H1 (cell line): Measurements from ENCODE around the gene XRN2. TPM values are rescaled to one million over a fixed set of nuclear protein-coding genes. Genes with fewer than 3 reads are reported as not detected.

ENCODE experiments used
- CTCF ChIA-PET: fragments of 300-600 bp; sonication (Branson Sonifier 250); formaldehyde crosslinking; loops from one replicate; lab custom pipeline; 2021; ENCODE audit not compliant: partially characterized antibody; lab: Charles Lee
- POLR2A ChIA-PET: fragments of 300-600 bp; sonication (Branson Sonifier 250); formaldehyde crosslinking; loops from one replicate; lab custom pipeline; 2021; ENCODE audit warnings: inconsistent platforms; ENCODE audit not compliant: partially characterized antibody; lab: Charles Lee
- DNase-seq, 2 experiments: peaks; one replicate each; pipeline versions ENCODE4 v3.0.0 to v3.0.0-alpha.2; 2010 to 2022; ENCODE audit warnings: low spot score in 2 of 2, low read depth in 1 of 2, mixed read lengths in 1 of 2
- FAIRE-seq: peaks from 2 replicates; lab custom pipeline; 2011; peaks lifted over from hg19 to GRCh38; lab: Jason Lieb, UNC
- H2AFZ ChIP-seq: 2 replicates; pipeline ENCODE4 v1.8.1; 2012; ENCODE audit warnings: low read length, inconsistent platforms
- H2AK5ac ChIP-seq: 2 replicates; pipeline ENCODE4 v1.6.1; 2013; ENCODE audit warnings: low read depth, low read length
- H2BK120ac ChIP-seq: replicated peaks from 2 replicates; pipeline ENCODE3; 2013; ENCODE audit warnings: low read depth, low read length, inconsistent platforms
- H2BK12ac ChIP-seq: 2 replicates; pipeline ENCODE4 v1.6.1; 2013; ENCODE audit warnings: low read depth, low read length
- H2BK15ac ChIP-seq: 2 replicates; pipeline ENCODE4 v1.6.1; 2013; ENCODE audit warnings: low read length
- H2BK20ac ChIP-seq: 2 replicates; pipeline ENCODE4 v1.6.1; 2013; ENCODE audit warnings: low read length
- H2BK5ac ChIP-seq: 2 replicates; pipeline ENCODE4 v1.6.1; 2013; ENCODE audit warnings: low read depth, low read length
- H3K14ac ChIP-seq: 2 replicates; pipeline ENCODE4 v1.6.1; 2013; ENCODE audit warnings: inconsistent platforms; ENCODE audit not compliant: insufficient read length
- H3K18ac ChIP-seq: 2 replicates; pipeline ENCODE4 v1.6.1; 2013; ENCODE audit warnings: low read length; ENCODE audit errors: extremely low read depth
- H3K23ac ChIP-seq: 2 replicates; pipeline ENCODE4 v1.6.1; 2013; ENCODE audit warnings: inconsistent platforms; ENCODE audit not compliant: insufficient read length
- H3K23me2 ChIP-seq: 2 replicates; pipeline ENCODE4 v1.6.1; 2013; ENCODE audit warnings: low read depth, low read length
- H3K27ac ChIP-seq: 2 replicates; pipeline ENCODE4 v1.6.1; 2011; ENCODE audit warnings: low read depth, low read length, inconsistent platforms
- H3K27me3 ChIP-seq, 4 experiments: replicated peaks in 1 of 4; 1 replicate in 1 of 4; 2 replicates in 3 of 4; pipeline versions ENCODE4 v1.6.1 to v1.8.1; 2011 to 2013; ENCODE audit warnings: low read length in 3 of 4, mild to moderate bottlenecking in 3 of 4, inconsistent platforms in 2 of 4, mixed read lengths in 2 of 4, moderate library complexity in 1 of 4; ENCODE audit not compliant: control insufficient read depth in 3 of 4, insufficient read depth in 3 of 4; ENCODE audit errors: extremely low read depth in 1 of 4
- H3K36me3 ChIP-seq, 4 experiments: 2 replicates each; pipeline versions ENCODE4 v1.6.1 to v1.8.1; 2011 to 2013; ENCODE audit warnings: mild to moderate bottlenecking in 4 of 4, low read length in 3 of 4, moderate library complexity in 2 of 4, control low read depth in 1 of 4, inconsistent platforms in 1 of 4; ENCODE audit not compliant: insufficient read depth in 4 of 4, control insufficient read depth in 2 of 4
- H3K4ac ChIP-seq: replicated peaks from 2 replicates; pipeline ENCODE3; 2013; ENCODE audit warnings: low read length, low read depth, mixed read lengths, inconsistent platforms; ENCODE audit not compliant: insufficient read length
- H3K4me1 ChIP-seq, 4 experiments: replicated peaks in 1 of 4; 1 replicate in 1 of 4; 2 replicates in 3 of 4; pipeline versions ENCODE4 v1.6.1 to v1.8.1; 2011 to 2013; ENCODE audit warnings: low read length in 3 of 4, inconsistent platforms in 2 of 4, mixed read lengths in 1 of 4; ENCODE audit not compliant: insufficient read depth in 4 of 4, control insufficient read depth in 3 of 4
- H3K4me2 ChIP-seq, 2 experiments: 2 replicates each; pipeline versions ENCODE4 v1.6.1 to v1.8.1; 2011 to 2013; ENCODE audit warnings: low read depth in 2 of 2, low read length in 2 of 2, control low read depth in 1 of 2, inconsistent platforms in 1 of 2, mild to moderate bottlenecking in 1 of 2; ENCODE audit not compliant: insufficient read depth in 1 of 2
- H3K4me3 ChIP-seq, 4 experiments: fragments of 200-600, 300-600 bp in 1 of 4; sonication (generic), shearing (Covaris generic), sonication (Bioruptor Twin) in 1 of 4; 2 replicates each; pipeline versions ENCODE4 v1.5.1 to v1.8.1; 2011 to 2016; ENCODE audit warnings: low read length in 4 of 4, low read depth in 3 of 4, control low read depth in 2 of 4, inconsistent platforms in 2 of 4, mild to moderate bottlenecking in 2 of 4, mixed read lengths in 1 of 4, moderate library complexity in 1 of 4; ENCODE audit not compliant: insufficient read depth in 2 of 4; ENCODE audit errors: extremely low read depth in 1 of 4
- H3K56ac ChIP-seq: replicated peaks from 2 replicates; pipeline ENCODE3; 2013; ENCODE audit warnings: low read depth, mild to moderate bottlenecking, mixed read lengths, low read length, inconsistent platforms; ENCODE audit not compliant: insufficient read length
- H3K79me1 ChIP-seq: 2 replicates; pipeline ENCODE4 v1.6.1; 2013; ENCODE audit warnings: low read depth, low read length, control low read depth
- H3K79me2 ChIP-seq, 2 experiments: 2 replicates each; pipeline versions ENCODE4 v1.6.1 to v1.8.1; 2012 to 2013; ENCODE audit warnings: low read length in 2 of 2, mild to moderate bottlenecking in 2 of 2, inconsistent platforms in 1 of 2; ENCODE audit not compliant: insufficient read depth in 2 of 2, control insufficient read depth in 1 of 2
- H3K9ac ChIP-seq, 4 experiments: replicated peaks in 1 of 4; 1 replicate in 1 of 4; 2 replicates in 3 of 4; pipeline versions ENCODE4 v1.6.1 to v1.8.1; 2011 to 2013; ENCODE audit warnings: low read depth in 3 of 4, low read length in 3 of 4, control low read depth in 2 of 4, mild to moderate bottlenecking in 2 of 4, moderate library complexity in 2 of 4, inconsistent platforms in 1 of 4; ENCODE audit errors: extremely low read depth in 1 of 4
- H3K9me3 ChIP-seq, 2 experiments: 2 replicates each; pipeline versions ENCODE4 v1.6.1 to v1.8.1; 2012 to 2013; ENCODE audit warnings: mild to moderate bottlenecking in 2 of 2, moderate library complexity in 2 of 2, control low read depth in 1 of 2, inconsistent platforms in 1 of 2, low read depth in 1 of 2, low read length in 1 of 2, mixed read lengths in 1 of 2; ENCODE audit not compliant: insufficient read depth in 2 of 2
- H4K20me1 ChIP-seq, 2 experiments: replicated peaks in 1 of 2; 2 replicates each; pipeline versions ENCODE3 to v1.8.1; 2011 to 2013; ENCODE audit warnings: inconsistent platforms in 2 of 2, low read length in 2 of 2, mild to moderate bottlenecking in 1 of 2; ENCODE audit not compliant: insufficient read depth in 2 of 2, control insufficient read depth in 1 of 2
- H4K5ac ChIP-seq: 2 replicates; pipeline ENCODE4 v1.6.1; 2013; ENCODE audit warnings: low read length, low read depth, mixed read lengths, inconsistent platforms; ENCODE audit not compliant: insufficient read length
- H4K8ac ChIP-seq: 2 replicates; pipeline ENCODE4 v1.8.0; 2013; ENCODE audit warnings: mild to moderate bottlenecking, moderate library complexity, low read length, inconsistent platforms; ENCODE audit not compliant: insufficient read depth; ENCODE audit errors: extremely low read depth
- H4K91ac ChIP-seq: replicated peaks from 2 replicates; pipeline ENCODE3; 2013; ENCODE audit warnings: low read length, mixed read lengths, inconsistent platforms; ENCODE audit not compliant: insufficient read length
- EGR1 ChIP-seq: IDR thresholded peaks from 2 replicates; pipeline ENCODE4 v1.6.1; 2011; ENCODE audit warnings: low read depth, low read length, borderline replicate concordance
- SAP30 ChIP-seq: fragments of 300-600 bp; sonication (generic); IDR thresholded peaks from 2 replicates; pipeline ENCODE4 v1.7.1; 2012; ENCODE audit warnings: low read length, moderate library complexity, mild to moderate bottlenecking, inconsistent platforms; ENCODE audit not compliant: insufficient read depth, insufficient replicate concordance
- SRF ChIP-seq: IDR thresholded peaks from 2 replicates; pipeline ENCODE4 v1.6.1; 2011; ENCODE audit warnings: mild to moderate bottlenecking, low read depth, low read length, moderate library complexity
- WGBS, 2 experiments: shearing (Covaris generic) in 1 of 2; methylation state at CpG; one replicate each; pipeline versions ENCODE4 v1.1.6 to v1.1.7; 2013 to 2015; ENCODE audit warnings: low lambda C conversion rate in 2 of 2, mixed read lengths in 2 of 2, inconsistent platforms in 1 of 2, low coverage in 1 of 2, missing lambda C conversion rate in 1 of 2; ENCODE audit not compliant: insufficient replicate concordance in 2 of 2, insufficient coverage in 1 of 2, insufficient read length in 1 of 2; ENCODE audit errors: extremely low coverage in 1 of 2, missing lambda C conversion rate in 1 of 2; 5-methylcytosine and 5-hydroxymethylcytosine counted together
- polyA plus RNA-seq, 7 experiments: library from polyadenylated mRNA; depleted of rRNA in 3 of 7; stranded (reverse) in 5 of 7; unstranded in 2 of 7; fragments of >200 nt in 5 of 7; fragments of 200-250 nt in 2 of 7; gene quantifications; 1 replicate in 5 of 7; 2 replicates in 1 of 7; 4 replicates in 1 of 7; pipeline versions ENCODE4 v1.2.1 to v1.2.3, GENCODE V29; 2011 to 2013; ENCODE audit warnings: missing spikeins in 2 of 7, mixed read lengths in 2 of 7
- total RNA-seq: library from RNA; stranded (reverse); fragmentation: NEBNext Ultra II Directional; extraction: Animal tissue kit (Norgen Biotek cat#: 25700); gene quantifications from 2 replicates; pipeline ENCODE4 v1.2.1, GENCODE V29; 2021

Gene XRN2
- total and polyA plus RNA-seq, 2 of the 8 experiments (the other 6 are each of a cell fraction or from before 2014, with no cell fraction given): 60.3 to 139 TPM

DNA sequence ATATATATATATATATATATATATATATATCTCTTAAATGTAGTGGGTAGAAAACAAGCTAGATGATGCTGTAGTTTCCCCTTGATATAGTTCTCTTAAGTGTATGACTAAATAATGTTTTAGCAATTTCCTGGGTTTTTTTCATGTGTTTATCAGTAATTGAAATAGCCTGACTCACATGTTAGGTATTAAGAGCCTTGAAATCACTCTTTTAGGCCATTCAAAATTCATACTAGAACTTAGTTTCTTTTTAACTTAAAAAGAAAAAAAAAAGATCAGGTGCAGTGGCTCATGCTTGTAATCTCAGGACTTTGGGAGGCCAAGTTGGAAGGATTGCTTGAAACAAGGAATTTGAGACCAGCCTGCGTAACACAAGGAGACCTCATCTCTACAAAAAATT lies 50.1 kb downstream of the XRN2 start:
- Histone ChIP-seq H3K27me3 (no peaks in the 10 kb centered on the region), H3K4me1 (no peaks in the 10 kb centered on the region), H3K79me2 (0 out of 4 replicates have a peak, but pooled peaks cover 0 to 3% of the 10 kb centered on the region in 2 experiments), H3K79me1 (no peaks in the 10 kb centered on the region), H2BK15ac (no peak overlapping the region), H2AFZ (no peak overlapping the region), H2BK120ac (no peak overlapping the region), H3K36me3 (peaks cover 10 to 62% (median 29%) of the 10 kb centered on the region in 4 experiments), H4K20me1 (no peaks in the 10 kb centered on the region), H3K56ac (no peak overlapping the region), H4K91ac (no peak overlapping the region), H2AK5ac (no peak overlapping the region), H2BK12ac (no peak overlapping the region), H3K23me2 (no peaks in the 10 kb centered on the region), H3K9me3 (no peaks in the 10 kb centered on the region), H3K27ac (no peak overlapping the region), H3K9ac (no peak overlapping the region), H3K4me3 (no peak overlapping the region), H3K4ac (no peak overlapping the region), H3K14ac (no peak overlapping the region), H4K8ac (no peak overlapping the region), H2BK5ac (no peak overlapping the region), H3K18ac (no peak overlapping the region), H3K23ac (no peak overlapping the region), H3K4me2 (no peak overlapping the region), H2BK20ac (no peak overlapping the region), H4K5ac (no peak overlapping the region)
- 93% methylated on average over 1 of the region's 1 CpG; no CpG with 5 or more reads in 1 of the 2 experiments for WGBS, 2 experiments
- FAIRE-seq (no peak), DNase-seq (no peak)
- ChIA-PET CTCF (interaction anchor here (0.7 to 0.8 kb wide), 2 partner anchors 31 to 117 kb away, joined by 3 to 4 read pairs; no protein-coding TSS in a partner anchor), POLR2A (no interaction called here)
- no peak for TF ChIP-seq SRF
- TF ChIP-seq SAP30: no peak
- TF ChIP-seq EGR1: no peak
